Parathyroid adenoma (tissue), 2 donors: ENCODE measurements around the gene ZNF831.

Experiments
- H2AFZ ChIP-seq: fragments of 300-600 bp; sonication (generic); one replicate; pipeline ENCODE4 v1.7.0; 2017; ENCODE audit warnings: antibody characterized with exemption, mild to moderate bottlenecking
- H3K27ac ChIP-seq: fragments of 300-600 bp; sonication (generic); one replicate; pipeline ENCODE4 v1.7.0; 2017
- H3K27me3 ChIP-seq: fragments of 300-600 bp; sonication (generic); one replicate; pipeline ENCODE4 v1.7.0; 2017; ENCODE audit warnings: low read length; ENCODE audit not compliant: control insufficient read depth, insufficient read depth
- H3K36me3 ChIP-seq: fragments of 300-600 bp; sonication (generic); one replicate; pipeline ENCODE4 v1.7.0; 2017; ENCODE audit warnings: low read length; ENCODE audit not compliant: control insufficient read depth, insufficient read depth
- H3K4me1 ChIP-seq: fragments of 300-600 bp; sonication (generic); one replicate; pipeline ENCODE4 v1.7.0; 2017; ENCODE audit warnings: control low read depth
- H3K4me2 ChIP-seq: fragments of 300-600 bp; sonication (generic); one replicate; pipeline ENCODE4 v1.7.0; 2017; ENCODE audit warnings: low read length
- H3K4me3 ChIP-seq: fragments of 300-600 bp; sonication (generic); one replicate; pipeline ENCODE4 v1.7.0; 2017; ENCODE audit warnings: low read depth, low read length
- H3K79me2 ChIP-seq: fragments of 300-600 bp; sonication (generic); one replicate; pipeline ENCODE4 v1.7.0; 2017; ENCODE audit warnings: control low read depth
- H3K9ac ChIP-seq: fragments of 300-600 bp; sonication (generic); one replicate; pipeline ENCODE4 v1.7.0; 2017; ENCODE audit warnings: mild to moderate bottlenecking
- H3K9me3 ChIP-seq: fragments of 300-600 bp; sonication (generic); one replicate; pipeline ENCODE4 v1.7.0; 2017; ENCODE audit warnings: low read length; ENCODE audit not compliant: control insufficient read depth
- CTCF ChIP-seq: fragments of 300-600 bp; sonication (generic); IDR thresholded peaks from one replicate; pipeline ENCODE4 v1.7.0; 2017; ENCODE audit warnings: antibody characterized with exemption, mild to moderate bottlenecking
- donor health status: primary hyperparathyroidism.

ZNF831 gene

GRCh38 chr20:59150821-59151251, 12.8 kb upstream of the ZNF831 start:
- no peak for TF ChIP-seq CTCF

GRCh38 chr20:59151391-59151790, 12.2 kb upstream of the ZNF831 start:
- no peak for TF ChIP-seq CTCF
- H3K4me2 ChIP-seq = no peak overlapping the region
- H2AFZ ChIP-seq = no peak overlapping the region
- no peaks in the 10 kb centered on the region for H3K4me1 ChIP-seq
- no peak overlapping the region for H3K27ac ChIP-seq
- H3K36me3 ChIP-seq = no peaks in the 10 kb centered on the region
- no peaks in the 10 kb centered on the region for H3K9me3 ChIP-seq
- H3K79me2 ChIP-seq = no peaks in the 10 kb centered on the region
- H3K9ac ChIP-seq = no peak overlapping the region
- no peaks in the 10 kb centered on the region for H3K27me3 ChIP-seq
- H3K4me3 ChIP-seq = no peak overlapping the region

More at GRCh38 chr20:59150821-59151251, 12.8 kb upstream of the ZNF831 start:
- no peak overlapping the region for H3K4me2 ChIP-seq
- no peak overlapping the region for H2AFZ ChIP-seq
- H3K9me3 ChIP-seq = no peaks in the 10 kb centered on the region
- H3K27ac ChIP-seq = no peak overlapping the region
- no peaks in the 10 kb centered on the region for H3K79me2 ChIP-seq
- H3K27me3 ChIP-seq = no peaks in the 10 kb centered on the region
- H3K9ac ChIP-seq = no peak overlapping the region
- H3K4me3 ChIP-seq = no peak overlapping the region
- H3K36me3 ChIP-seq = no peaks in the 10 kb centered on the region
- H3K4me1 ChIP-seq = no peaks in the 10 kb centered on the region

- Histone ChIP-seq H3K4me3 (no peak overlapping the region), H3K27me3 (no peaks in the 10 kb centered on the region), H3K79me2 (no peaks in the 10 kb centered on the region), H3K4me2 (no peak overlapping the region), H3K27ac (no peak overlapping the region), H3K4me1 (no peaks in the 10 kb centered on the region), H3K9me3 (no peaks in the 10 kb centered on the region), H3K36me3 (no peaks in the 10 kb centered on the region), H2AFZ (no peak overlapping the region), H3K9ac (no peak overlapping the region)
- TF ChIP-seq CTCF = no peak
Measured at GRCh38 chr20:59151820-59152219, 11.8 kb upstream of the ZNF831 start.

DNA sequence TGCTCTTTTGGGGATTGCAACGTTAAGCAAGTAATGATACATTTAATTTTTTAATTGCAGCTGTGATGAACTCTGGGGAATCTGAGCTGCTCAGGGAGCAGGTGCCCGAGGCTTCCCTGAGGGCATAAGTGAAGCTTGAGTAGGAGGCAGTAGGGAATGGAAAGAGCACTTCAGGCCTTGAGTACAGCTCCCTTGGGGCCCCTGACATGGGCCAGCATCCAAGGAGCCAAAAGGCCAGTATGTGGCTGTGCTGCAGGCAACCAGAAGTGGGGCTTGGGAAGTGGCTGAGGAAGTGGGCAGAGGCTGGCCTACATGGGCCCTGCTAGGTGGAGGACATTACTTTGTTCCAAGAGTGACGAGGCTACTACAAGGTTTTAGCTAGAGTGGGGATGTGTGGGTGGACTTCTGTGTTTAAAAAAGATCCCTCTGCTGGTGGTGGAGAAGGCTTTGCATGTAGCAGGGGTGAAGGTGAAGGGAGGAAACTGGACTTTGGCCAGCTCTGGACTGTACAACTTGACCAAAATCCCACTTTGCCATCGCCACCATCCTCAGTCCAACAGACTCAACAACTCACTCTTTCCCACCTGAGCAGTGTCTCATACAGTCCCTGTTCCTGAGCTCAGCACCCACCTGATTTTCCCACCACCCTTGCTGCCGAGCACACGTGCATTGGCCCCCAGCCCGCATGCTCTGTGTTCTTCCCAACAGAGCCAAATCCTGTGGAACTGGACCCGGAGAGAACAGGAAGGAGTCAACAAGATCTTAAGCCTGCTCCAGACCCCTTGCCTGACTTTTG, 10.9 kb upstream of the ZNF831 start:
- H3K9ac ChIP-seq = no peak overlapping the region
- no peak overlapping the region for H3K4me2 ChIP-seq
- H3K27me3 ChIP-seq = no peaks in the 10 kb centered on the region
- H2AFZ ChIP-seq = no peak overlapping the region
- H3K9me3 ChIP-seq = no peaks in the 10 kb centered on the region
- no peaks in the 10 kb centered on the region for H3K4me1 ChIP-seq
- no peaks in the 10 kb centered on the region for H3K36me3 ChIP-seq
- no peak for TF ChIP-seq CTCF
- no peak overlapping the region for H3K4me3 ChIP-seq
- H3K27ac ChIP-seq = no peak overlapping the region
- H3K79me2 ChIP-seq = no peaks in the 10 kb centered on the region

DNA sequence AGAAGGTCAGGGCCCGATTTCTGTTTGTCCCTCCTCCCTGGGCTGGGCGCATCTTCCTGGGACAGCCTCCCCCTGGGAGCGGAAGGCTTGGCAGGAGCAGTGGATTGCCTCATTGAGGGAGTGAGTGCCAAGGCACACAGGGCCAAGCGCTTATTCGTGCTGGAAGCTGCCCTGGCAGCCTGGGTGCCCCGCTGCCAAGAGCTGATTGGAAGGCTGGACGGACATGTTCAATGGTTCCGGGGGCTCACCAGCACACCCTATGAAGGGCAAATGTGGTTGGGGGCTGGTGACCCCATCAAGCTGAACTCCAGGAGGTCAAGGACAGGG, 10.3 kb upstream of the ZNF831 start:
- no peak overlapping the region for H3K4me2 ChIP-seq
- H3K9ac ChIP-seq = no peak overlapping the region
- H3K9me3 ChIP-seq = no peaks in the 10 kb centered on the region
- no peaks in the 10 kb centered on the region for H3K4me1 ChIP-seq
- no peak overlapping the region for H3K4me3 ChIP-seq
- no peaks in the 10 kb centered on the region for H3K79me2 ChIP-seq
- H3K27me3 ChIP-seq = no peaks in the 10 kb centered on the region
- H2AFZ ChIP-seq = no peak overlapping the region
- no peak overlapping the region for H3K27ac ChIP-seq
- H3K36me3 ChIP-seq = no peaks in the 10 kb centered on the region
- no peak for TF ChIP-seq CTCF
